Measurements from ENCODE around the gene CEPT1.

GRCh38 chr1:111145542-111145941 is 5.5 kb downstream of the CEPT1 start:
- TF ChIP-seq POLR2A (IDR thresholded peaks at IDR 0.05; ENCODE audit: low read depth, low read length) (no peak), TAF1 (IDR thresholded peaks at IDR 0.05; ENCODE audit: borderline replicate concordance, low read depth, low read length) (no peak)

All from GM12892 (cell line).